Activated CD4-positive, alpha-beta memory T cell treated with anti-CD3 and anti-CD28 coated beads for 36 hours (primary cell): Measurements from ENCODE around the gene MPDZ. TPM values are rescaled to one million over a fixed set of nuclear protein-coding genes. Genes with fewer than 3 reads are reported as not detected.
"Not testable (repeated sequence)": the region's sequence is repeated elsewhere in the genome, so short reads cannot be mapped to it uniquely, and the experiment has no call there.

Experiments
- CTCF ChIA-PET: fragments of 350-600 bp; sonication (Branson Sonifier 250); formaldehyde crosslinking; loops from one replicate; lab custom pipeline; 2021; ENCODE audit warnings: antibody characterized with exemption, inconsistent platforms; lab: Charles Lee
- POLR2A ChIA-PET: fragments of 350-600 bp; sonication (Branson Sonifier 250); formaldehyde crosslinking; loops from one replicate; lab custom pipeline; 2021; ENCODE audit warnings: antibody characterized with exemption; lab: Charles Lee
- DNase-seq: peaks from one replicate; pipeline ENCODE4 v3.0.0-alpha.2; 2020
- H3K27ac Mint-ChIP-seq: one replicate; pipeline ENCODE4 v1.8.0; 2021; ENCODE audit warnings: mixed read lengths
- H3K27me3 Mint-ChIP-seq: one replicate; pipeline ENCODE4 v1.8.0; 2021; ENCODE audit warnings: mixed read lengths
- H3K36me3 Mint-ChIP-seq: one replicate; pipeline ENCODE4 v1.8.0; 2021; ENCODE audit warnings: mixed read lengths
- H3K4me1 Mint-ChIP-seq: one replicate; pipeline ENCODE4 v1.8.0; 2021; ENCODE audit warnings: low read depth, mixed read lengths
- H3K4me3 Mint-ChIP-seq: one replicate; pipeline ENCODE4 v1.8.0; 2021; ENCODE audit warnings: mild to moderate bottlenecking, mixed read lengths
- H3K9me3 Mint-ChIP-seq: one replicate; pipeline ENCODE4 v1.8.0; 2021; ENCODE audit warnings: mixed read lengths
- intact Hi-C: fragments of 100-400 bp; cut with micrococcal nuclease; formaldehyde crosslinking; loops from one replicate; pipeline ENCODE4 v1.15.1; 2023
- total RNA-seq, 2 experiments: library from RNA; stranded (reverse); gene quantifications; one replicate each; pipeline ENCODE4 v1.2.3, GENCODE V29; 2021

The MPDZ gene
- total RNA-seq, 2 experiments from 2014 or later, result not detected

GRCh38 chr9:13244181-13244580 is 35.3 kb downstream of the MPDZ start:
- Mint-ChIP-seq H3K4me1 (no peaks in the 10 kb centered on the region), H3K4me3 (no peak overlapping the region), H3K36me3 (no peaks in the 10 kb centered on the region), H3K9me3 (peaks cover 5% of the 10 kb centered on the region), H3K27me3 (no peaks in the 10 kb centered on the region), H3K27ac (no peak overlapping the region)
- ChIA-PET POLR2A (no interaction called here), CTCF (no interaction called here)
- intact Hi-C loops, result no loop called here
- DNase-seq, result no peak

- DNase-seq, result no peak
- POLR2A ChIA-PET, result no interaction called here
- Mint-ChIP-seq H3K27ac (no peak overlapping the region), H3K36me3 (no peaks in the 10 kb centered on the region), H3K4me3 (no peak overlapping the region), H3K27me3 (no peaks in the 10 kb centered on the region), H3K9me3 (peaks cover 5% of the 10 kb centered on the region), H3K4me1 (no peaks in the 10 kb centered on the region)
- intact Hi-C loops, result no loop called here
- CTCF ChIA-PET, result no interaction called here
Measured at GRCh38 chr9:13241283-13241682, 38.2 kb downstream of the MPDZ start.

- ChIA-PET POLR2A (no interaction called here), CTCF (no interaction called here)
- intact Hi-C loops, result no loop called here
- H3K4me3 Mint-ChIP-seq, result no peak overlapping the region
- H3K4me1 Mint-ChIP-seq, result no peaks in the 10 kb centered on the region
- peaks cover 5% of the 10 kb centered on the region for H3K9me3 Mint-ChIP-seq
- no peak overlapping the region for H3K27ac Mint-ChIP-seq
- no peak for DNase-seq
- H3K27me3 Mint-ChIP-seq, result no peaks in the 10 kb centered on the region
- no peaks in the 10 kb centered on the region for H3K36me3 Mint-ChIP-seq
Measured at GRCh38 chr9:13239660-13240059, 39.8 kb downstream of the MPDZ start.

GRCh38 chr9:13239208-13239607 is 40.3 kb downstream of the MPDZ start:
- Mint-ChIP-seq H3K27me3 (no peaks in the 10 kb centered on the region), H3K9me3 (peaks cover 5% of the 10 kb centered on the region), H3K36me3 (no peaks in the 10 kb centered on the region), H3K4me3 (no peak overlapping the region), H3K27ac (no peak overlapping the region), H3K4me1 (no peaks in the 10 kb centered on the region)
- DNase-seq, result no peak
- intact Hi-C loops, result no loop called here
- POLR2A ChIA-PET, result no interaction called here
- CTCF ChIA-PET, result no interaction called here

GRCh38 chr9:13234932-13235331 is 44.6 kb downstream of the MPDZ start:
- ChIA-PET CTCF (no interaction called here), POLR2A (interaction anchor here (0.5 kb wide), 1 partner anchor 40 kb away, joined by 4 read pairs; no protein-coding TSS in a partner anchor)
- peaks cover 4% of the 10 kb centered on the region for H3K9me3 Mint-ChIP-seq
- no peaks in the 10 kb centered on the region for H3K4me1 Mint-ChIP-seq
- no peak overlapping the region for H3K27ac Mint-ChIP-seq
- intact Hi-C loops, result no loop called here
- DNase-seq, result no peak
- no peak overlapping the region for H3K4me3 Mint-ChIP-seq
- no peaks in the 10 kb centered on the region for H3K27me3 Mint-ChIP-seq
- no peaks in the 10 kb centered on the region for H3K36me3 Mint-ChIP-seq

- Mint-ChIP-seq H3K36me3 (no peaks in the 10 kb centered on the region), H3K27ac (no peak overlapping the region), H3K4me1 (no peaks in the 10 kb centered on the region), H3K9me3 (peaks cover 4% of the 10 kb centered on the region), H3K4me3 (no peak overlapping the region), H3K27me3 (no peaks in the 10 kb centered on the region)
- ChIA-PET POLR2A (no interaction called here), CTCF (no interaction called here)
- intact Hi-C loops, result no loop called here
- DNase-seq, result no peak
Measured at GRCh38 chr9:13228431-13228830, 51.1 kb downstream of the MPDZ start.

GRCh38 chr9:13224366-13224765 is 55.1 kb downstream of the MPDZ start:
- H3K36me3 Mint-ChIP-seq, result no peaks in the 10 kb centered on the region
- H3K27ac Mint-ChIP-seq, result no peak overlapping the region
- POLR2A ChIA-PET, result no interaction called here
- DNase-seq, result no peak
- no peak overlapping the region for H3K4me3 Mint-ChIP-seq
- intact Hi-C loops, result no loop called here
- H3K27me3 Mint-ChIP-seq, result no peaks in the 10 kb centered on the region
- no peaks in the 10 kb centered on the region for H3K4me1 Mint-ChIP-seq
- CTCF ChIA-PET, result interaction anchor here (0.6 kb wide), 1 partner anchor 136 kb away, joined by 3 read pairs; no protein-coding TSS in a partner anchor
- H3K9me3 Mint-ChIP-seq, result peaks cover 4% of the 10 kb centered on the region

GRCh38 chr9:13222733-13223132 is 56.8 kb downstream of the MPDZ start:
- H3K27ac Mint-ChIP-seq, intact Hi-C loops: not testable (repeated sequence)

GRCh38 chr9:13221741-13222140 is 57.8 kb downstream of the MPDZ start:
- ChIA-PET POLR2A (no interaction called here), CTCF (no interaction called here)
- Mint-ChIP-seq H3K4me3 (no peak overlapping the region), H3K9me3 (peaks cover 4% of the 10 kb centered on the region), H3K36me3 (no peaks in the 10 kb centered on the region), H3K27me3 (no peaks in the 10 kb centered on the region), H3K4me1 (no peaks in the 10 kb centered on the region), H3K27ac (no peak overlapping the region)
- DNase-seq, result no peak
- intact Hi-C loops, result no loop called here

More at GRCh38 chr9:13222733-13223132, 56.8 kb downstream of the MPDZ start:
- POLR2A ChIA-PET, H3K4me1 Mint-ChIP-seq, DNase-seq, H3K9me3 Mint-ChIP-seq, H3K36me3 Mint-ChIP-seq, H3K4me3 Mint-ChIP-seq, H3K27me3 Mint-ChIP-seq, CTCF ChIA-PET: not testable (repeated sequence)

GRCh38 chr9:13220837-13221236 is 58.7 kb downstream of the MPDZ start:
- Mint-ChIP-seq H3K9me3 (peaks cover 4% of the 10 kb centered on the region), H3K27ac (no peak overlapping the region), H3K36me3 (no peaks in the 10 kb centered on the region), H3K27me3 (no peaks in the 10 kb centered on the region), H3K4me3 (no peak overlapping the region), H3K4me1 (no peaks in the 10 kb centered on the region)
- DNase-seq, result no peak
- CTCF ChIA-PET, result no interaction called here
- POLR2A ChIA-PET, result no interaction called here
- intact Hi-C loops, result no loop called here

GRCh38 chr9:13215791-13216554 is 63.5 kb downstream of the MPDZ start:
- intact Hi-C loops, result no loop called here
- H3K4me3 Mint-ChIP-seq, result no peak overlapping the region
- POLR2A ChIA-PET, result no interaction called here
- DNase-seq, result no peak
- no peaks in the 10 kb centered on the region for H3K9me3 Mint-ChIP-seq
- H3K36me3 Mint-ChIP-seq, result no peaks in the 10 kb centered on the region
- H3K27me3 Mint-ChIP-seq, result no peaks in the 10 kb centered on the region
- no peaks in the 10 kb centered on the region for H3K4me1 Mint-ChIP-seq
- H3K27ac Mint-ChIP-seq, result no peak overlapping the region
- CTCF ChIA-PET, result no interaction called here

GRCh38 chr9:13213998-13214397 is 65.5 kb downstream of the MPDZ start:
- Mint-ChIP-seq H3K9me3 (no peaks in the 10 kb centered on the region), H3K27me3 (no peaks in the 10 kb centered on the region), H3K27ac (no peak overlapping the region), H3K36me3 (no peaks in the 10 kb centered on the region), H3K4me3 (no peak overlapping the region), H3K4me1 (no peaks in the 10 kb centered on the region)
- POLR2A ChIA-PET, result no interaction called here
- intact Hi-C loops, result no loop called here
- no peak for DNase-seq
- CTCF ChIA-PET, result no interaction called here

- Mint-ChIP-seq H3K27ac (no peak overlapping the region), H3K9me3 (no peaks in the 10 kb centered on the region)
- intact Hi-C loops, result no loop called here
Measured at GRCh38 chr9:13213337-13213736, 66.2 kb downstream of the MPDZ start.

More at GRCh38 chr9:13213337-13213736, 66.2 kb downstream of the MPDZ start:
- no peaks in the 10 kb centered on the region for H3K4me1 Mint-ChIP-seq
- H3K27me3 Mint-ChIP-seq, result no peaks in the 10 kb centered on the region
- H3K36me3 Mint-ChIP-seq, result no peaks in the 10 kb centered on the region
- ChIA-PET CTCF (no interaction called here), POLR2A (no interaction called here)
- no peak for DNase-seq
- no peak overlapping the region for H3K4me3 Mint-ChIP-seq
